ENCODE measurements around the gene SERAC1. TPM values are rescaled to one million over a fixed set of nuclear protein-coding genes. Genes with fewer than 3 reads are reported as not detected.

Gene SERAC1
- total and polyA plus RNA-seq, 4 donors: 2.0 to 4.4 (median 2.3) TPM

GRCh38 chr6:158150701-158151100 lies 17.4 kb downstream of the SERAC1 start:
- Histone ChIP-seq H3K4me3 (ENCODE audit: low read depth in 1 of 3, low read length in 3 of 3) (no peak overlapping the region), H3K36me3 (ENCODE audit: control insufficient read depth in 4 of 4, insufficient read depth in 3 of 4, low read depth in 1 of 4, low read length in 3 of 4) (peaks cover 0 to 7% (median 2%) of the 10 kb centered on the region in 4 donors), H3K9me3 (ENCODE audit: control insufficient read depth in 4 of 4, low read length in 3 of 4) (no peaks in the 10 kb centered on the region), H3K27me3 (ENCODE audit: control insufficient read depth in 4 of 4, insufficient read depth in 4 of 4, low read length in 3 of 4) (no peaks in the 10 kb centered on the region), H3K4me1 (ENCODE audit: control insufficient read depth in 4 of 4, insufficient read depth in 4 of 4, low read length in 3 of 4) (peaks cover 0 to 6% (median 1%) of the 10 kb centered on the region in 4 donors), H3K9ac (ENCODE audit: low read depth in 1 of 2, low read length in 2 of 2) (no peak overlapping the region), H3K27ac (ENCODE audit: low read depth in 1 of 2, low read length in 2 of 2) (no peak overlapping the region)
- WGBS: 89% methylated on average over 5 of the region's 5 CpGs
- no peak for DNase-seq (ENCODE audit: low spot score)
- TF ChIP-seq RXRA (IDR thresholded peaks at IDR 0.05) (no peak), EGR1 (IDR thresholded peaks at IDR 0.05; ENCODE audit: low read depth in 2 of 2) (no peak), JUND (IDR thresholded peaks at IDR 0.05) (no peak), ATF3 (IDR thresholded peaks at IDR 0.05) (no peak), FOXA2 (IDR thresholded peaks at IDR 0.05) (no peak), ZBTB33 (IDR thresholded peaks at IDR 0.05) (no peak), NR2F2 (IDR thresholded peaks at IDR 0.05) (no peak), TAF1 (conservative IDR thresholded peaks at IDR 0.05) (no peak), CTCF (IDR thresholded peaks at IDR 0.05; ENCODE audit: low read depth, low read length, missing input control) (no peak), FOXA1 (IDR thresholded peaks at IDR 0.05) (no peak), GABPA (IDR thresholded peaks at IDR 0.05 in 1 of 2, conservative IDR thresholded peaks at IDR 0.05 in 1 of 2) (no peak), YY1 (IDR thresholded peaks at IDR 0.05) (no peak), RAD21 (IDR thresholded peaks at IDR 0.05) (no peak), REST (IDR thresholded peaks at IDR 0.05) (no peak), HNF4G (IDR thresholded peaks at IDR 0.05) (no peak), MAX (IDR thresholded peaks at IDR 0.05) (no peak), SP1 (IDR thresholded peaks at IDR 0.05) (no peak)

GRCh38 chr6:158149641-158150040 lies 18.4 kb downstream of the SERAC1 start:
- Histone ChIP-seq H3K36me3 (ENCODE audit: control insufficient read depth in 4 of 4, insufficient read depth in 3 of 4, low read depth in 1 of 4, low read length in 3 of 4) (peaks cover 0 to 5% (median 2%) of the 10 kb centered on the region in 4 donors), H3K4me1 (ENCODE audit: control insufficient read depth in 4 of 4, insufficient read depth in 4 of 4, low read length in 3 of 4) (peaks cover 0 to 6% (median 1%) of the 10 kb centered on the region in 4 donors), H3K9me3 (ENCODE audit: control insufficient read depth in 4 of 4, low read length in 3 of 4) (no peaks in the 10 kb centered on the region), H3K9ac (ENCODE audit: low read depth in 1 of 2, low read length in 2 of 2) (no peak overlapping the region), H3K4me3 (ENCODE audit: low read depth in 1 of 3, low read length in 3 of 3) (no peak overlapping the region), H3K27ac (ENCODE audit: low read depth in 1 of 2, low read length in 2 of 2) (no peak overlapping the region), H3K27me3 (ENCODE audit: control insufficient read depth in 4 of 4, insufficient read depth in 4 of 4, low read length in 3 of 4) (no peaks in the 10 kb centered on the region)
- WGBS: 93% methylated on average over 3 of the region's 3 CpGs
- DNase-seq (ENCODE audit: low spot score): no peak
- TF ChIP-seq ATF3 (IDR thresholded peaks at IDR 0.05): no peak
